Stimulated activated CD4-positive, alpha-beta T cell treated with anti-CD3 and anti-CD28 coated beads, Interleukin-4, amount 100 ng/mL, for 24 hours (primary cell): ENCODE data around the gene ZCCHC13.
A peak's percentile ranks its signal among the peaks of the same experiment; 100 is the strongest.
"Not testable (repeated sequence)": the region's sequence is repeated elsewhere in the genome, so short reads cannot be mapped to it uniquely, and the experiment has no call there.

Source experiments
- DNase-seq: peaks from one replicate; pipeline ENCODE4 v3.0.0-alpha.2; 2020

ZCCHC13 gene

GRCh38 chrX:74325130-74326059 lies 21.4 kb downstream of the ZCCHC13 start:
- no peak for DNase-seq

- no peak for DNase-seq
These were observed 34.9 kb downstream of the ZCCHC13 start for GRCh38 chrX:74338852-74339251.

GRCh38 chrX:74340051-74340450 lies 36.1 kb downstream of the ZCCHC13 start:
- DNase-seq: no peak

GRCh38 chrX:74342211-74342610 lies 38.2 kb downstream of the ZCCHC13 start:
- DNase-seq: not testable (repeated sequence)

- DNase-seq: peak; percentile 51
These were observed 39.6 kb downstream of the ZCCHC13 start for GRCh38 chrX:74343343-74344279.

- no peak for DNase-seq
These were observed 40.3 kb downstream of the ZCCHC13 start for GRCh38 chrX:74344280-74344622.

GRCh38 chrX:74346088-74346487 lies 42.1 kb downstream of the ZCCHC13 start:
- no peak for DNase-seq

GRCh38 chrX:74349387-74349786 lies 45.4 kb downstream of the ZCCHC13 start:
- DNase-seq: no peak

GRCh38 chrX:74351760-74352159 lies 47.8 kb downstream of the ZCCHC13 start:
- no peak for DNase-seq

- DNase-seq: no peak
These were observed 50.0 kb downstream of the ZCCHC13 start for GRCh38 chrX:74353984-74354383.
